GM13977 (cell line): ENCODE data around the gene PRND.

Experiments used
- DNase-seq: peaks from one replicate; pipeline ENCODE4 v3.0.0; 2012; ENCODE audit warnings: low spot score
- in situ Hi-C: fragments of 300-500 bp; cut with MboI; formaldehyde crosslinking; loops from one replicate; pipeline ENCODE4 v1.12.0; 2022; ENCODE audit warnings: low sequenced_read_pairs, low pct_unique_long_range_greater_than_20kb, mixed read lengths, inconsistent platforms; ENCODE audit not compliant: unreplicated experiment
- TF ChIP-seq, protein P1 (sequence below): IDR thresholded peaks from 2 replicates; pipeline ENCODE4 v1.5.1; 2012; ENCODE audit warnings: mild to moderate bottlenecking, control low read depth; ENCODE audit not compliant: insufficient read depth; ENCODE audit errors: extremely low read depth, missing control alignments

PRND gene

DNA sequence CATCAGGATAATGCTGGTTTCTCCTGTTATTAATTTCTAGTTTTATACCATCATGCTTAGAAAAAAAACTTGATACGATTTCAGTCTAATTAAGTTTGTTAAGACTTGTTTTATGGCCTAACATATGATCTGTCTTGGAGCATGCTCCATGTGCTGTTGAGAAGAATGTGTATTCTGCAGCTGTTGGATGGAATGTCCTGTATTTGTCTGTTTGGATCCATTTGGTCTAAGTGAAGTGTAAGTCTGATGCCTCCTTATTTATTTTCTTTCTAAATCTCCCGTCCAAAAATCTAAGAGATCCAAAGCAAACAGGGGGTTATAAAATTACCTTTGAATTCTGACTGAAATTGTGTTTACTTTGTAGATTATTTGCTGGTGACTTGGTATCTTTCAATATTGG is 30.0 kb upstream of the PRND start:
- DNase-seq: no peak
- in situ Hi-C loops: no loop called here
- TF ChIP-seq, protein P1, sequence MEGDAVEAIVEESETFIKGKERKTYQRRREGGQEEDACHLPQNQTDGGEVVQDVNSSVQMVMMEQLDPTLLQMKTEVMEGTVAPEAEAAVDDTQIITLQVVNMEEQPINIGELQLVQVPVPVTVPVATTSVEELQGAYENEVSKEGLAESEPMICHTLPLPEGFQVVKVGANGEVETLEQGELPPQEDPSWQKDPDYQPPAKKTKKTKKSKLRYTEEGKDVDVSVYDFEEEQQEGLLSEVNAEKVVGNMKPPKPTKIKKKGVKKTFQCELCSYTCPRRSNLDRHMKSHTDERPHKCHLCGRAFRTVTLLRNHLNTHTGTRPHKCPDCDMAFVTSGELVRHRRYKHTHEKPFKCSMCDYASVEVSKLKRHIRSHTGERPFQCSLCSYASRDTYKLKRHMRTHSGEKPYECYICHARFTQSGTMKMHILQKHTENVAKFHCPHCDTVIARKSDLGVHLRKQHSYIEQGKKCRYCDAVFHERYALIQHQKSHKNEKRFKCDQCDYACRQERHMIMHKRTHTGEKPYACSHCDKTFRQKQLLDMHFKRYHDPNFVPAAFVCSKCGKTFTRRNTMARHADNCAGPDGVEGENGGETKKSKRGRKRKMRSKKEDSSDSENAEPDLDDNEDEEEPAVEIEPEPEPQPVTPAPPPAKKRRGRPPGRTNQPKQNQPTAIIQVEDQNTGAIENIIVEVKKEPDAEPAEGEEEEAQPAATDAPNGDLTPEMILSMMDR: no peak

DNA sequence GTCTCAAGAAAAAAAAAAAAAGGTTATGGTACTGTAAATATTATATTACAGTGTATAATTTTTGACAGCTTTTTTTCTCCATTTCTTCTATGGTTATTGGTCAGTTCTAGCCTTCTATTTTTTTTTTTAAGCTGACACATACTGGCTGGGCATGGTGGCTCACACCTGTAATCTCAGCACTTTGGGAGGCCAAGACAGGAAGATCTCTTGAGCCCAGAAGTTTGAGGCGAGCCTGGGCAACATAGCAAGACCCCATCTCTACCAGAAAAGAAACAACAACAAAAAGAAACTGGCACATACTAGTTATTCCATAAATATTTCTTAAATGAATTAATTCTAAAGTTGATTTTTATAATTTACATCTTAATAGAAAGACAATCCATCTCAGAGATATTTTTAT is 27.6 kb upstream of the PRND start:
- TF ChIP-seq, protein P1: no peak
- no peak for DNase-seq
- in situ Hi-C loops: no loop called here

DNA sequence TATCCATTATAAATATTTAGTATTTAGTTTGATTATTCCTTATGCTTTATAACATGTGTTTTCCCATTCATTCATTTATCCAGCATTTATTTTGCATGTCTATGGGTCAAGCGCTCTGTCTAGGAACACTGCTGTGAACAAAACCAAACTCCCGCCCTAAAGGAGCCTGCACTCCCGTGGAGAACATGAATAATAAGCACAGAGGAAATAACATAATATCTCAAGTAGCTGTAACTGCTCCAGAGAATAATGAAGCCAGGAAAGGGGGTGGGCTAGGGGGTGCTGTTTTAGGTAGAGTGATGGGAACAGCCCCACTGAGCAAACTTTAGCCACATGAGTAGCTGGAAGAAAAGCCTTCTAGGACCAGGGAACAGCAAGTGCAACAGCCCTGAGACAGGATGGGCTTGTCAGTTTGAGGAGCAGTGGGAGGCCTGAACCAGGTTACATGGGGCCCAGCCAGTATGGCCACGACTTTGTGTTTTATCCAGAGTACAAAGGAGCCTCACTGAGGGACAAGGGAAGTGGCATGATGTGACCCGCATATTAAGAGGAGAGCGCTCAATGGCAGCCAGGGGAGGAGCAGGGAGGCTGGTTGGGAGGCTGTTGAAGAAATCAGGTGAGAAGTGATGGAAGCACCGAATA is 24.4 kb upstream of the PRND start:
- in situ Hi-C loops: no loop called here
- TF ChIP-seq, protein P1: no peak
- DNase-seq: no peak

DNA sequence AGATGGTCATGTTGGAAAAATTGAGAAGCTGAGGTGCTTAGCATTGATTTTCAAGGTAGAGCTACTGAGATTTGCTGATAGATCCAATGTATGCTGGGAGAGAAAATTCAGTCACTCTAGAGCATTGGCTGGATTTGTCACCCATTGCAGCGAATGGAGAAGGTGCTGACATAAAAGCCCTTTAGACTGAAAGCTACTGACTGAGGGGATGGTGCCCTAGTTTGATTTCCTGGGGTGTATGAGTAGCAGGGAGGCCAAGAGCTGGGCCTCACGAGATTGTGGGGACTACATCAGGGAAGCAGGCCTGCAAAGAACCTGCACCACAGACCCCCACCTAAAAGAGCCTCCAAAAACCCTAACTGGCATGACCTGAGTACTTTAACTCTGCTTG is 23.9 kb upstream of the PRND start:
- TF ChIP-seq, protein P1: no peak
- in situ Hi-C loops: no loop called here
- DNase-seq: no peak

DNA sequence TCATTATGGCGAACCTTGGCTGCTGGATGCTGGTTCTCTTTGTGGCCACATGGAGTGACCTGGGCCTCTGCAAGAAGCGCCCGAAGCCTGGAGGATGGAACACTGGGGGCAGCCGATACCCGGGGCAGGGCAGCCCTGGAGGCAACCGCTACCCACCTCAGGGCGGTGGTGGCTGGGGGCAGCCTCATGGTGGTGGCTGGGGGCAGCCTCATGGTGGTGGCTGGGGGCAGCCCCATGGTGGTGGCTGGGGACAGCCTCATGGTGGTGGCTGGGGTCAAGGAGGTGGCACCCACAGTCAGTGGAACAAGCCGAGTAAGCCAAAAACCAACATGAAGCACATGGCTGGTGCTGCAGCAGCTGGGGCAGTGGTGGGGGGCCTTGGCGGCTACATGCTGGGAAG is 22.5 kb upstream of the PRND start:
- TF ChIP-seq, protein P1: no peak
- DNase-seq: no peak
- in situ Hi-C loops: no loop called here

DNA sequence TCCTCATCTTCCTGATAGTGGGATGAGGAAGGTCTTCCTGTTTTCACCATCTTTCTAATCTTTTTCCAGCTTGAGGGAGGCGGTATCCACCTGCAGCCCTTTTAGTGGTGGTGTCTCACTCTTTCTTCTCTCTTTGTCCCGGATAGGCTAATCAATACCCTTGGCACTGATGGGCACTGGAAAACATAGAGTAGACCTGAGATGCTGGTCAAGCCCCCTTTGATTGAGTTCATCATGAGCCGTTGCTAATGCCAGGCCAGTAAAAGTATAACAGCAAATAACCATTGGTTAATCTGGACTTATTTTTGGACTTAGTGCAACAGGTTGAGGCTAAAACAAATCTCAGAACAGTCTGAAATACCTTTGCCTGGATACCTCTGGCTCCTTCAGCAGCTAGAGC is 21.8 kb upstream of the PRND start:
- DNase-seq: no peak
- in situ Hi-C loops: no loop called here
- TF ChIP-seq, protein P1: no peak
